ENCODE data around the gene MIPEP.

MIPEP gene

GRCh38 chr13:23741879-23742510 is 147.2 kb downstream of the MIPEP start:
- DNase-seq, result no peak

- DNase-seq, result no peak
These were observed 149.2 kb downstream of the MIPEP start for GRCh38 chr13:23740002-23740401.

GRCh38 chr13:23739596-23739995 is 149.6 kb downstream of the MIPEP start:
- no peak for DNase-seq

GRCh38 chr13:23736541-23736940 is 152.7 kb downstream of the MIPEP start:
- DNase-seq, result no peak

GRCh38 chr13:23735329-23735728 is 153.9 kb downstream of the MIPEP start:
- no peak for DNase-seq

GRCh38 chr13:23731709-23732108 is 157.5 kb downstream of the MIPEP start:
- DNase-seq, result no peak

- no peak for DNase-seq
These were observed 158.9 kb downstream of the MIPEP start for GRCh38 chr13:23730251-23730650.

GRCh38 chr13:23729531-23729930 is 159.7 kb downstream of the MIPEP start:
- no peak for DNase-seq

- DNase-seq, result no peak
These were observed 160.4 kb downstream of the MIPEP start for GRCh38 chr13:23728807-23729206.

GRCh38 chr13:23725922-23726321 is 163.3 kb downstream of the MIPEP start:
- DNase-seq, result no peak

- DNase-seq, result no peak
These were observed 164.8 kb downstream of the MIPEP start for GRCh38 chr13:23724196-23724970.

GRCh38 chr13:23723471-23723870 is 165.7 kb downstream of the MIPEP start:
- no peak for DNase-seq

GRCh38 chr13:23722726-23723453 is 166.3 kb downstream of the MIPEP start:
- no peak for DNase-seq

- DNase-seq, result no peak
These were observed 170.2 kb downstream of the MIPEP start for GRCh38 chr13:23718996-23719395.

GRCh38 chr13:23716401-23716800 is 172.8 kb downstream of the MIPEP start:
- no peak for DNase-seq

- DNase-seq, result no peak
These were observed 173.4 kb downstream of the MIPEP start for GRCh38 chr13:23715762-23716235.

- DNase-seq, result no peak
These were observed 174.0 kb downstream of the MIPEP start for GRCh38 chr13:23715092-23715761.

- DNase-seq, result no peak
These were observed 174.5 kb downstream of the MIPEP start for GRCh38 chr13:23714672-23715071.

- DNase-seq, result no peak
These were observed 177.8 kb downstream of the MIPEP start for GRCh38 chr13:23711355-23711754.

GRCh38 chr13:23710366-23710765 is 178.8 kb downstream of the MIPEP start:
- DNase-seq, result no peak

GRCh38 chr13:23709536-23709935 is 179.7 kb downstream of the MIPEP start:
- no peak for DNase-seq

- DNase-seq, result no peak
These were observed 181.5 kb downstream of the MIPEP start for GRCh38 chr13:23707674-23708073.

GRCh38 chr13:23705583-23705982 is 183.6 kb downstream of the MIPEP start:
- DNase-seq, result no peak
